H1 (cell line): ENCODE results near the gene ARMC3. TPM values are rescaled to one million over a fixed set of nuclear protein-coding genes. Genes with fewer than 3 reads are reported as not detected.

Experiments
- CTCF ChIA-PET: fragments of 300-600 bp; sonication (Branson Sonifier 250); formaldehyde crosslinking; loops from one replicate; lab custom pipeline; 2021; ENCODE audit not compliant: partially characterized antibody; lab: Charles Lee
- POLR2A ChIA-PET: fragments of 300-600 bp; sonication (Branson Sonifier 250); formaldehyde crosslinking; loops from one replicate; lab custom pipeline; 2021; ENCODE audit warnings: inconsistent platforms; ENCODE audit not compliant: partially characterized antibody; lab: Charles Lee
- DNase-seq, 2 experiments: peaks; one replicate each; pipeline versions ENCODE4 v3.0.0 to v3.0.0-alpha.2; 2010 to 2022; ENCODE audit warnings: low spot score in 2 of 2, low read depth in 1 of 2, mixed read lengths in 1 of 2
- FAIRE-seq: peaks from 2 replicates; lab custom pipeline; 2011; peaks lifted over from hg19 to GRCh38; lab: Jason Lieb, UNC
- H2AFZ ChIP-seq: 2 replicates; pipeline ENCODE4 v1.8.1; 2012; ENCODE audit warnings: low read length, inconsistent platforms
- H2AK5ac ChIP-seq: 2 replicates; pipeline ENCODE4 v1.6.1; 2013; ENCODE audit warnings: low read depth, low read length
- H2BK120ac ChIP-seq: replicated peaks from 2 replicates; pipeline ENCODE3; 2013; ENCODE audit warnings: low read depth, low read length, inconsistent platforms
- H2BK12ac ChIP-seq: 2 replicates; pipeline ENCODE4 v1.6.1; 2013; ENCODE audit warnings: low read depth, low read length
- H2BK15ac ChIP-seq: 2 replicates; pipeline ENCODE4 v1.6.1; 2013; ENCODE audit warnings: low read length
- H2BK20ac ChIP-seq: 2 replicates; pipeline ENCODE4 v1.6.1; 2013; ENCODE audit warnings: low read length
- H2BK5ac ChIP-seq: 2 replicates; pipeline ENCODE4 v1.6.1; 2013; ENCODE audit warnings: low read depth, low read length
- H3K14ac ChIP-seq: 2 replicates; pipeline ENCODE4 v1.6.1; 2013; ENCODE audit warnings: inconsistent platforms; ENCODE audit not compliant: insufficient read length
- H3K18ac ChIP-seq: 2 replicates; pipeline ENCODE4 v1.6.1; 2013; ENCODE audit warnings: low read length; ENCODE audit errors: extremely low read depth
- H3K23ac ChIP-seq: 2 replicates; pipeline ENCODE4 v1.6.1; 2013; ENCODE audit warnings: inconsistent platforms; ENCODE audit not compliant: insufficient read length
- H3K23me2 ChIP-seq: 2 replicates; pipeline ENCODE4 v1.6.1; 2013; ENCODE audit warnings: low read depth, low read length
- H3K27ac ChIP-seq: 2 replicates; pipeline ENCODE4 v1.6.1; 2011; ENCODE audit warnings: low read depth, low read length, inconsistent platforms
- H3K27me3 ChIP-seq, 4 experiments: replicated peaks in 1 of 4; 1 replicate in 1 of 4; 2 replicates in 3 of 4; pipeline versions ENCODE4 v1.6.1 to v1.8.1; 2011 to 2013; ENCODE audit warnings: low read length in 3 of 4, mild to moderate bottlenecking in 3 of 4, inconsistent platforms in 2 of 4, mixed read lengths in 2 of 4, moderate library complexity in 1 of 4; ENCODE audit not compliant: control insufficient read depth in 3 of 4, insufficient read depth in 3 of 4; ENCODE audit errors: extremely low read depth in 1 of 4
- H3K36me3 ChIP-seq, 4 experiments: 2 replicates each; pipeline versions ENCODE4 v1.6.1 to v1.8.1; 2011 to 2013; ENCODE audit warnings: mild to moderate bottlenecking in 4 of 4, low read length in 3 of 4, moderate library complexity in 2 of 4, control low read depth in 1 of 4, inconsistent platforms in 1 of 4; ENCODE audit not compliant: insufficient read depth in 4 of 4, control insufficient read depth in 2 of 4
- H3K4ac ChIP-seq: replicated peaks from 2 replicates; pipeline ENCODE3; 2013; ENCODE audit warnings: low read length, low read depth, mixed read lengths, inconsistent platforms; ENCODE audit not compliant: insufficient read length
- H3K4me1 ChIP-seq, 4 experiments: replicated peaks in 1 of 4; 1 replicate in 1 of 4; 2 replicates in 3 of 4; pipeline versions ENCODE4 v1.6.1 to v1.8.1; 2011 to 2013; ENCODE audit warnings: low read length in 3 of 4, inconsistent platforms in 2 of 4, mixed read lengths in 1 of 4; ENCODE audit not compliant: insufficient read depth in 4 of 4, control insufficient read depth in 3 of 4
- H3K4me2 ChIP-seq, 2 experiments: 2 replicates each; pipeline versions ENCODE4 v1.6.1 to v1.8.1; 2011 to 2013; ENCODE audit warnings: low read depth in 2 of 2, low read length in 2 of 2, control low read depth in 1 of 2, inconsistent platforms in 1 of 2, mild to moderate bottlenecking in 1 of 2; ENCODE audit not compliant: insufficient read depth in 1 of 2
- H3K4me3 ChIP-seq, 4 experiments: fragments of 200-600, 300-600 bp in 1 of 4; sonication (generic), shearing (Covaris generic), sonication (Bioruptor Twin) in 1 of 4; 2 replicates each; pipeline versions ENCODE4 v1.5.1 to v1.8.1; 2011 to 2016; ENCODE audit warnings: low read length in 4 of 4, low read depth in 3 of 4, control low read depth in 2 of 4, inconsistent platforms in 2 of 4, mild to moderate bottlenecking in 2 of 4, mixed read lengths in 1 of 4, moderate library complexity in 1 of 4; ENCODE audit not compliant: insufficient read depth in 2 of 4; ENCODE audit errors: extremely low read depth in 1 of 4
- H3K56ac ChIP-seq: replicated peaks from 2 replicates; pipeline ENCODE3; 2013; ENCODE audit warnings: low read depth, mild to moderate bottlenecking, mixed read lengths, low read length, inconsistent platforms; ENCODE audit not compliant: insufficient read length
- H3K79me1 ChIP-seq: 2 replicates; pipeline ENCODE4 v1.6.1; 2013; ENCODE audit warnings: low read depth, low read length, control low read depth
- H3K79me2 ChIP-seq, 2 experiments: 2 replicates each; pipeline versions ENCODE4 v1.6.1 to v1.8.1; 2012 to 2013; ENCODE audit warnings: low read length in 2 of 2, mild to moderate bottlenecking in 2 of 2, inconsistent platforms in 1 of 2; ENCODE audit not compliant: insufficient read depth in 2 of 2, control insufficient read depth in 1 of 2
- H3K9ac ChIP-seq, 4 experiments: replicated peaks in 1 of 4; 1 replicate in 1 of 4; 2 replicates in 3 of 4; pipeline versions ENCODE4 v1.6.1 to v1.8.1; 2011 to 2013; ENCODE audit warnings: low read depth in 3 of 4, low read length in 3 of 4, control low read depth in 2 of 4, mild to moderate bottlenecking in 2 of 4, moderate library complexity in 2 of 4, inconsistent platforms in 1 of 4; ENCODE audit errors: extremely low read depth in 1 of 4
- H3K9me3 ChIP-seq, 2 experiments: 2 replicates each; pipeline versions ENCODE4 v1.6.1 to v1.8.1; 2012 to 2013; ENCODE audit warnings: mild to moderate bottlenecking in 2 of 2, moderate library complexity in 2 of 2, control low read depth in 1 of 2, inconsistent platforms in 1 of 2, low read depth in 1 of 2, low read length in 1 of 2, mixed read lengths in 1 of 2; ENCODE audit not compliant: insufficient read depth in 2 of 2
- H4K20me1 ChIP-seq, 2 experiments: replicated peaks in 1 of 2; 2 replicates each; pipeline versions ENCODE3 to v1.8.1; 2011 to 2013; ENCODE audit warnings: inconsistent platforms in 2 of 2, low read length in 2 of 2, mild to moderate bottlenecking in 1 of 2; ENCODE audit not compliant: insufficient read depth in 2 of 2, control insufficient read depth in 1 of 2
- H4K5ac ChIP-seq: 2 replicates; pipeline ENCODE4 v1.6.1; 2013; ENCODE audit warnings: low read length, low read depth, mixed read lengths, inconsistent platforms; ENCODE audit not compliant: insufficient read length
- H4K8ac ChIP-seq: 2 replicates; pipeline ENCODE4 v1.8.0; 2013; ENCODE audit warnings: mild to moderate bottlenecking, moderate library complexity, low read length, inconsistent platforms; ENCODE audit not compliant: insufficient read depth; ENCODE audit errors: extremely low read depth
- H4K91ac ChIP-seq: replicated peaks from 2 replicates; pipeline ENCODE3; 2013; ENCODE audit warnings: low read length, mixed read lengths, inconsistent platforms; ENCODE audit not compliant: insufficient read length
- CBX5 ChIP-seq: fragments of 300-800, 300-1000 bp; sonication (generic); IDR thresholded peaks from 2 replicates; pipeline ENCODE4 v1.7.1; 2016; ENCODE audit warnings: antibody characterized with exemption, low read length, low read depth
- CTCF ChIP-seq, 3 experiments: IDR thresholded peaks; 1 replicate in 2 of 3; 2 replicates in 1 of 3; pipeline versions ENCODE4 v1.5.1 to v1.6.1; 2011; ENCODE audit warnings: low read length in 3 of 3, mild to moderate bottlenecking in 3 of 3, inconsistent platforms in 2 of 3, low read depth in 1 of 3, moderate library complexity in 1 of 3; ENCODE audit not compliant: insufficient read depth in 1 of 3; ENCODE audit errors: control extremely low read depth in 1 of 3
- JUND ChIP-seq: IDR thresholded peaks from 2 replicates; pipeline ENCODE4 v1.6.1; 2011; ENCODE audit warnings: mild to moderate bottlenecking, improper control_type of control experiment, low read length
- KDM1A ChIP-seq: fragments of 200-600, 300-600 bp; sonication (generic); IDR thresholded peaks from 2 replicates; pipeline ENCODE4 v1.7.1; 2016; ENCODE audit warnings: mild to moderate bottlenecking, low read length, borderline replicate concordance
- MAX ChIP-seq: IDR thresholded peaks from 2 replicates; pipeline ENCODE4 v1.6.1; 2012; ENCODE audit warnings: inconsistent platforms
- RNF2 ChIP-seq: fragments of 200-900, 300-1000 bp; sonication (generic); IDR thresholded peaks from 2 replicates; pipeline ENCODE4 v1.7.1; 2016; ENCODE audit warnings: borderline replicate concordance, low read depth, mild to moderate bottlenecking, antibody characterized with exemption, low read length; ENCODE audit not compliant: poor library complexity, severe bottlenecking; ENCODE audit errors: missing control alignments
- SIN3A ChIP-seq, 2 experiments: IDR thresholded peaks in 1 of 2; conservative IDR thresholded peaks in 1 of 2; 2 replicates each; pipeline ENCODE4 v1.6.1; 2011 to 2012; ENCODE audit warnings: low read length in 2 of 2, improper control_type of control experiment in 1 of 2, low read depth in 1 of 2, mild to moderate bottlenecking in 1 of 2
- SIRT6 ChIP-seq: IDR thresholded peaks from one replicate; pipeline ENCODE4 v1.7.1; 2012; ENCODE audit warnings: low read length, inconsistent platforms
- SP2 ChIP-seq: IDR thresholded peaks from 2 replicates; pipeline ENCODE4 v1.6.1; 2012; ENCODE audit warnings: mild to moderate bottlenecking, low read length, inconsistent platforms
- SP4 ChIP-seq: IDR thresholded peaks from 2 replicates; pipeline ENCODE4 v1.6.1; 2012; ENCODE audit warnings: low read length, inconsistent platforms
- TAF1 ChIP-seq: IDR thresholded peaks from 2 replicates; pipeline ENCODE4 v1.6.1; 2011; ENCODE audit warnings: mild to moderate bottlenecking, low read depth, low read length
- WGBS, 2 experiments: shearing (Covaris generic) in 1 of 2; methylation state at CpG; one replicate each; pipeline versions ENCODE4 v1.1.6 to v1.1.7; 2013 to 2015; ENCODE audit warnings: low lambda C conversion rate in 2 of 2, mixed read lengths in 2 of 2, inconsistent platforms in 1 of 2, low coverage in 1 of 2, missing lambda C conversion rate in 1 of 2; ENCODE audit not compliant: insufficient replicate concordance in 2 of 2, insufficient coverage in 1 of 2, insufficient read length in 1 of 2; ENCODE audit errors: extremely low coverage in 1 of 2, missing lambda C conversion rate in 1 of 2; 5-methylcytosine and 5-hydroxymethylcytosine counted together
- polyA plus RNA-seq, 7 experiments: library from polyadenylated mRNA; depleted of rRNA in 3 of 7; stranded (reverse) in 5 of 7; unstranded in 2 of 7; fragments of >200 nt in 5 of 7; fragments of 200-250 nt in 2 of 7; gene quantifications; 1 replicate in 5 of 7; 2 replicates in 1 of 7; 4 replicates in 1 of 7; pipeline versions ENCODE4 v1.2.1 to v1.2.3, GENCODE V29; 2011 to 2013; ENCODE audit warnings: missing spikeins in 2 of 7, mixed read lengths in 2 of 7
- total RNA-seq: library from RNA; stranded (reverse); fragmentation: NEBNext Ultra II Directional; extraction: Animal tissue kit (Norgen Biotek cat#: 25700); gene quantifications from 2 replicates; pipeline ENCODE4 v1.2.1, GENCODE V29; 2021

The ARMC3 gene
- total and polyA plus RNA-seq, 2 of the 8 experiments (the other 6 are each of a cell fraction or from before 2014, with no cell fraction given) = 0.15 TPM

GRCh38 chr10:23051855-23052331, 124.0 kb downstream of the ARMC3 start:
- Histone ChIP-seq H4K91ac (no peak overlapping the region), H3K9ac (no peak overlapping the region), H3K4ac (no peak overlapping the region), H3K23ac (no peak overlapping the region), H3K27me3 (no peaks in the 10 kb centered on the region), H2BK15ac (no peak overlapping the region), H3K18ac (no peak overlapping the region), H4K20me1 (no peaks in the 10 kb centered on the region), H3K27ac (no peak overlapping the region), H3K36me3 (no peaks in the 10 kb centered on the region), H3K79me2 (no peaks in the 10 kb centered on the region), H4K5ac (no peak overlapping the region), H2BK5ac (no peak overlapping the region), H3K4me1 (peaks cover 0 to 17% (median 7%) of the 10 kb centered on the region in 4 experiments; a peak in 4 of 7 replicates), H2BK20ac (no peak overlapping the region), H3K23me2 (no peaks in the 10 kb centered on the region), H3K4me2 (no peak overlapping the region), H3K79me1 (no peaks in the 10 kb centered on the region), H2AK5ac (no peak overlapping the region), H2BK12ac (no peak overlapping the region), H3K9me3 (no peaks in the 10 kb centered on the region), H4K8ac (no peak overlapping the region), H2AFZ (no peak overlapping the region), H2BK120ac (no peak overlapping the region), H3K56ac (no peak overlapping the region), H3K4me3 (no peak overlapping the region), H3K14ac (no peak overlapping the region)
- no peak for DNase-seq
- 92% methylated on average over 5 of the region's 5 CpGs; no CpG with 5 or more reads in 1 of the 2 experiments for WGBS, 2 experiments
- CTCF ChIA-PET = no interaction called here
- POLR2A ChIA-PET = no interaction called here
- FAIRE-seq = no peak
- TF ChIP-seq CBX5 (no peak), SP2 (no peak), JUND (no peak), TAF1 (no peak), MAX (no peak), SP4 (no peak), CTCF (IDR thresholded peaks at IDR 0.05; ENCODE audit: control extremely low read depth in 1 of 3, insufficient read depth in 1 of 3, low read depth in 1 of 3, low read length in 3 of 3) (no peak), KDM1A (no peak), SIN3A (conservative IDR thresholded peaks at IDR 0.05 in 1 of 2, IDR thresholded peaks at IDR 0.05 in 1 of 2; ENCODE audit: low read depth in 1 of 2, low read length in 2 of 2) (no peak), RNF2 (no peak), SIRT6 (no peak)
